ENCODE data around the gene YPEL5.
A peak's percentile ranks its signal among the peaks of the same experiment; 100 is the strongest.
"Not testable (repeated sequence)": the region's sequence is repeated elsewhere in the genome, so short reads cannot be mapped to it uniquely, and the experiment has no call there.

YPEL5 gene

DNA sequence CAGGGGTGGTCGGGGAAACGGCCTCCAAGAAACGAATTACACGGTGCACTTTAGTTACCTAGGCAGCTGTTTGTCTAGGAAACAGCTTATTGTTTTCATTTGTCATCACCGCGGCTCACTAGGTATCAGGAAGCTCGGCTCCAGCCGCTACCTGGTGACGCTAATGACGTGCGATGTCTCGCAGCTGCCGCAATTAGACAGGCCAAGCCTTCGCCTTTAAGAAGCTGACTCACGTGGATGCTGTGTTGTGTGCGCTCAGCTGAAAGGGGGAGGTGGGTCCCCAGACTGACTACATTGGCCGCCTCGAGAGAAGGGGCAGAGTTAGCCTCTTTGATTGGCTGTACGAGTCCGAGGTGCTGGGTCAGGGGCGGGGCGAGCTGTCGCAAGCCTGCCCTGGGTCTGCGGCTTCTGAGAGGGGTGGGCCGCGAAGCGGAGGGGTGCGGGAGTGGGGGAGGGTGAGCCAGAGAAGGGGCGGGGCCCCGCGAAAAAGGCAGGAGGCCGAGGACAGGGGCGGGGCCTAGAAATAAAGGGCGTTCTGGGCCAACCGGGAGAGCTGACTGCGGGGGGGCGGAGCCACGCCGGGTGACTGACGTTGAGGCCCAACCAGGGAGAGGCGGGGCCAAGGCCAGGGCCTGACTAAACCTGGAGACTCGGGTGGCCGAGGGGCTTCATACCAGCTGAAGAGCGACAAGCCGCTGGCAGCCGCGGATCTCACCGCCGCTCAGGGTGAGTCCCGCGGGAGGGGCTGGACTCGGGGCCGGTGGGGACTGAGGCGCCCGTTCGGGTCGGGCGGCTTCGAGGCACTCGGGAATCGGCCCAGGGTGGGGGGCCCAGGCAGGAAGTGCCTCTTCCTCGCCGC lies at the start of gene YPEL5:
Gene YPEL5 (plus strand): TSS at position 671 of the 859 bp plus-strand sequence. CDS start 9,645 bp downstream, outside the sequence.
- peak; percentile 99 for DNase-seq (ENCODE audit: low read depth)
- no peak for TF ChIP-seq CTCF (conservative IDR thresholded peaks at IDR 0.05; ENCODE audit: control insufficient read depth, insufficient read depth, low read depth, low read length)
- H3K4me3 ChIP-seq (ENCODE audit: control insufficient read depth, low read depth, low read length): peak within 1 kb of the TSS; percentile 75

- DNase-seq (ENCODE audit: low read depth): no peak
- TF ChIP-seq CTCF (conservative IDR thresholded peaks at IDR 0.05; ENCODE audit: control insufficient read depth, insufficient read depth, low read depth, low read length): no peak
- no peak overlapping the region for H3K4me3 ChIP-seq (ENCODE audit: control insufficient read depth, low read depth, low read length)
These were observed 48.4 kb upstream of the YPEL5 start for GRCh38 chr2:30098266-30099005.

DNA sequence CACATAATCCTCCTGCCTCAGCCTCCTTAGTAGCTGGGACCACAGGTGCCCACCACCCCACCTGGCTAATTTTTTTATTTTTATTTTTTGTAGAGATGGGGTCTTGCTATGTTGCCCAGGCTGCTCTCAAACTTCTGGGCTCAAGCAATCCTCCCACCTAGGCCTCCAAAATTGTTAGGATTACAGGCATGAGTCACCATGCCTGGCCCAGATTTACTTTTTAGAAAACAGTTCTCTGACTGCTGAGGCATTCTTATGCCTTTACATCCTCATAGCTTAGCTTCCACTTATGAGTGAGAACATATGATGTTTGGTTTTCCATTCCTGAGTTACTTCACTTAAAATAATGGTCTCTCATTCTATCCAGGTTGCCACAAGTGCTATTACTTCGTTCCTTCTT lies 47.4 kb upstream of the YPEL5 start:
- not testable (repeated sequence) for H3K4me3 ChIP-seq (ENCODE audit: control insufficient read depth, low read depth, low read length)
- DNase-seq (ENCODE audit: low read depth): peak; percentile 12

DNA sequence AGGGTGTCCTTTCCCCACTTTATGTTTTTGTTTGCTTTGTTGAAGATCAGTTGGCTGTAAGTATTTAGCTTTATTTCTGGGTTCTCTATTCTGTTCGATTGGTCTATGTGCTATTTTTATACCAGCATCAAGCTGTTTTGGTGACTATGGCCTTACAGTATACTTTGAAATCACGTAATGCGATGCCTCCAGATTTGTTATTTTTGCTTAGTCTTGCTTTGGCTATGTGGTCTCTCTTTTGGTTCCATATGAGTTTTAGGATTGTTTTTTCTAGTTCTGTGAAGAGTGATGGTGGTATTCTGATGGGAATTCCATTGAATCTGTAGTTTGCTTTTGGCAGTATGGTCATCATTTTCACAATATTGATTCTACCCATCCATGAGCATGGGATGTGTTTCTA lies 46.1 kb upstream of the YPEL5 start:
- not testable (repeated sequence) for DNase-seq (ENCODE audit: low read depth); H3K4me3 ChIP-seq (ENCODE audit: control insufficient read depth, low read depth, low read length)

- DNase-seq (ENCODE audit: low read depth): no peak
- no peak for TF ChIP-seq CTCF (conservative IDR thresholded peaks at IDR 0.05; ENCODE audit: control insufficient read depth, insufficient read depth, low read depth, low read length)
- H3K4me3 ChIP-seq (ENCODE audit: control insufficient read depth, low read depth, low read length): no peak overlapping the region
These were observed 42.5 kb upstream of the YPEL5 start for GRCh38 chr2:30104307-30104706.

DNA sequence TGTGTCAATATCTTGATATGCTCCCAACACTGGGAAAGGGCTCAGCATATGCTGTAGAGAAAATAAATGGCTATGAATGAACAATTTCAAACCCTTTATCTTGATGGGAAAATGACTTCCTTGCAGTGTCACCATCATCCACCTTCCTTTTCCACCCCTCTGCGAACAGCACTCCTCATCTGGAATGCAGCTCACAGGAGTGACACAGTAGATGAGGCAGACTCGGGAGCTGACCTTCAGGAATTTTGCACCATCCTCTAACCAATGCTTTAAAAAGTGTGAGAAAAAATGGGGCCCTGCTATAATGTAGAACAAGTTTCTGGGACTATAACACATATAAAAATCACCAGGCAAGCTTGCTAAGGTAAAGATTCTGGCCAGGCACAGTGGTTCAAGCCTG lies 41.3 kb upstream of the YPEL5 start:
- no peak for DNase-seq (ENCODE audit: low read depth)
- no peak for TF ChIP-seq CTCF (conservative IDR thresholded peaks at IDR 0.05; ENCODE audit: control insufficient read depth, insufficient read depth, low read depth, low read length)
- H3K4me3 ChIP-seq (ENCODE audit: control insufficient read depth, low read depth, low read length): no peak overlapping the region

DNA sequence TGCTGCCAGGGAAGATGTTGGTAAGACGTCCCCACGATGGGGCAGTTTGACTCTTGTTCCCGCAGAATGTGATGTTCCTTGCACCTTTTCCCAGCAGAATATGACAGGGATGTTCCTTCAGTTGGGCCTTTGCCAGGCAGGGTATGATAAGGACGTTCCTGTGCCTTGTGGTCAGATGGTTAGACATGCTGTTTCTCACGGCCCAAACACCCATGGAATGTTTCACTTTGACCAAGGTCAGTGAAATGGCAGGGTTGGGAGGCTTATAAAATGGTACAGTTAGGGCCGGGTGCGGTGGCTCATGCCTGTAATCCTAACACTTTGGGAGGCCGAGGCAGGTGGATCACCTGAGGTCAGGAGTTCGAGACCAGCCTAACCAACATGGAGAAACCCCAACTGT lies 40.3 kb upstream of the YPEL5 start:
- no peak for TF ChIP-seq CTCF (conservative IDR thresholded peaks at IDR 0.05; ENCODE audit: control insufficient read depth, insufficient read depth, low read depth, low read length)
- DNase-seq (ENCODE audit: low read depth): peak; percentile 30
- no peak overlapping the region for H3K4me3 ChIP-seq (ENCODE audit: control insufficient read depth, low read depth, low read length)

All from fibroblast of mammary gland (primary cell).